Anterior cingulate cortex (tissue), 58 donors: ENCODE data around the gene RGS19.

Experiments
- DNase-seq, 58 donors: peaks; one replicate each; lab custom pipeline; 2025; lab: John Stamatoyannopoulos, UW

Gene RGS19

GRCh38 chr20:64078934-64079272, 415 bp downstream of the RGS19 start:
- DNase-seq: no peak

GRCh38 chr20:64077876-64078551, 1.3 kb downstream of the RGS19 start:
- DNase-seq: peak in 2 of 58 donors; percentile 26 to 27

- DNase-seq: no peak
Measured at GRCh38 chr20:64077541-64077875, 1.8 kb downstream of the RGS19 start.

DNA sequence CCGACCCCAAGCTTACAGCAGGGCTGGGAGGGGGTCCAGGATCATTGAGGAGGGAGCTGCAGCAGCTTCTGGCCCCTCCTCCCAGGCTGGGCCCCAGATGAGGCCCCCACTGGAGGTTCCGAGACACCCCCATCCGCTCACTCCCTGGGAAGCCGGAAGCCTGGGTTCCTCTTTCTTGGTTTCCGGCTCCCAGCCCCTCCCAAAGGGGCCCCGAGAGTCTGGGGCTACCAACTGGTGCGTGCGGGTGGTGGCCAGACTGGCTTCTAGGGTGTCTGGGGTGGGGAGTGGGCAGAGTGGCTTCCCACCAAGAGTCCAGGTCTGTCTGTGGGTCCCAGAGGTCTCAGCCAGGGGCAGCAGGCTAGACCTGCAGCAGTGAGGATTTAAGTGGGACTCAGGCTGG, 2.2 kb downstream of the RGS19 start:
- DNase-seq: peak in 7 of 58 donors; percentile 16 to 32 (median 22)

GRCh38 chr20:64076061-64076997, 3.0 kb downstream of the RGS19 start:
- no peak for DNase-seq

DNA sequence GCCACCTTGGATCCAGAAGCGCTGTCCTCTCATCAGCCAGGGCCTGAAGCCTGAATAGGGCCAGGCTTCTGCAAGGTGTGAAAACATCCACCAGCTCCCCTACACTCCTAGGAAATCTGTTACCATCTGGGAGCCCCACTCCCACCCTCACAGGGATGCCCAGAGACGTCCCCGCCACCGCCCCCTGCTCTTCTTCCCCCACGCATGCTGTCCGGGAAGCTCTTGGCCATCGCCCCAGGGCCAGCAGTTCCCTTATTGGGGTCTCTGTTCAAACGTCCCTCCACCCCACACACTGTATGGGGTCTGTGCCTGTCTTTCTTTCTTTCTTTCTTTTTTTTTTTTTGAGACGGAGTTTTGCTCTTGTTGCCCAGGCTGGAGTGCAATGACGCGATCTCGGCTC, 3.8 kb downstream of the RGS19 start:
- DNase-seq: no peak

GRCh38 chr20:64074963-64075362, 4.4 kb downstream of the RGS19 start:
- no peak for DNase-seq

GRCh38 chr20:64074184-64074789, 5.0 kb downstream of the RGS19 start:
- DNase-seq: no peak

GRCh38 chr20:64073476-64074183, 5.7 kb downstream of the RGS19 start:
- DNase-seq: no peak

DNA sequence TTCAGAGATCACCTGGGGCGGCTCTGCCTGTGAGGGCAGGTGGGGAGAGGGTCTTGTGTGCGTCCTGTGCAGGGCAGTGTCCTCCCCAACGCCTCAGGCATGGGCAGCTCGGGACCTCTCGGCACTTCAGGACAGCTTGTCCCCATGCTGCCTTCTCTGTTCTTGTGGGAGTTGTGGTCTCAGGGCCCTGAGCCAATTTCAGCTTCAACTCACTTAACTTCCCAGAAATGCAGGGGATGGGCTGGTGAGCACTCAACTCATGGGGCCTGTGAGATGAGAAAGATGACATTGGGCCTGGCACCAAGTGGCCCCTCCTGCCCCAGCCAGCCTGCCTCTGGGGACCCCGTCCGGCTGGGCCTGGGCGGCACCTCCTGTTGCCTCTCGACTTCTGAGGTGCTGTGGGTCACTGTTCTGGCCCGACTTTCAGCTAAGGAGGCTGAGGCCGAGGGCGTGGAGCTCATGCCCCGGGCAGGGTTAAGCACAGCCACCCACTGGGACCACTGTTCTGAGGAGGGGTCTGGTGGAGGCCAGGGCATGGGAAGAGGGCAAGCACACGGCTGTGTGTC, 6.7 kb downstream of the RGS19 start:
- DNase-seq: no peak

DNA sequence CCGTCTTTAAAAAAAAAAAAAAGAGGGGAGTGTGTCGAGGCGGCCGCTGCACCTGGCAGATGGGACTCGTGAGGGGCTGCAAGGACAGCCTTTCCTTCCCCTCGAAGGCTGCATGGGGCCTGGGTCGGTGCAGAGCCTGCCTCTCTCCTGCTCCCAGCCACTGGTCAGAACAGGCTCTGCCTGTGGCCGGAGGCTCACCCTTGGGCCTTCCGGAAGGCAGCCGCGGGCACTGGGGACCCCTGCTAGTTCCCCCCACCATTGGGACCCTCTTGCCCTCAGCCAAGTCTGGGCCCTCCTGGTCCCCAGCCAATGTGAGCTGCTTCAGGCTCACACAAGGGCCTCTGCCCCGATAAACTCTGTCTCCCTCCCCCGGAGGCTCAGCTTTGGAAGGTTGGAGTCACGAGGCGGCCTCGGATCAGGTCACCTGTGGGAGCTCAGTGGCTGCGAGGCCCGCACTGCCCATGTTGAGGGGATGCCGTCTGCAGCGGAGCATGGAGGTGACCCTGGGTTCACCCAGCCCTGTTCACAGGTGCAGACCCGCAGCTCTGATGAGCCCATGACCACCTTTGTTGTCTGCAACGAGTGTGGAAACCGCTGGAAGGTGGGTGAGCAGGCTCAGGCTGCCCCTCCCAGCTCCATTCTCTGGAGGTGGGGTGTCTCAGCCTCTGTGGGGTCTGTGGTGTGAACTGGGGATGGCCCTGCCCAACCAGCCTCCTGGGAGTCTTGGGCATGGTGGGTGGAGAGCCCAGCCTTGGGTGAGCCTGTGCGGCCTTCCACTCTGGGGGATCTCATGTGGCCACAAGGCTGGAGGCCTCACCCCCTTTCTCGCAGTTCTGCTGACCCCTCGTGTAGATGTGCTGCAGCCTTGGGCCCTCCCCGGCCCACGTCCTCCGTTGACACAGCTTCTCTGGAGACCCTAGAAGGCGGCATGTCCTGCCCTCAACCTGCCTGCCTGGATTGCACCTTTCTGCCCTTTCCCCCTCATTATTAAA, 7.7 kb downstream of the RGS19 start:
- DNase-seq: no peak

DNA sequence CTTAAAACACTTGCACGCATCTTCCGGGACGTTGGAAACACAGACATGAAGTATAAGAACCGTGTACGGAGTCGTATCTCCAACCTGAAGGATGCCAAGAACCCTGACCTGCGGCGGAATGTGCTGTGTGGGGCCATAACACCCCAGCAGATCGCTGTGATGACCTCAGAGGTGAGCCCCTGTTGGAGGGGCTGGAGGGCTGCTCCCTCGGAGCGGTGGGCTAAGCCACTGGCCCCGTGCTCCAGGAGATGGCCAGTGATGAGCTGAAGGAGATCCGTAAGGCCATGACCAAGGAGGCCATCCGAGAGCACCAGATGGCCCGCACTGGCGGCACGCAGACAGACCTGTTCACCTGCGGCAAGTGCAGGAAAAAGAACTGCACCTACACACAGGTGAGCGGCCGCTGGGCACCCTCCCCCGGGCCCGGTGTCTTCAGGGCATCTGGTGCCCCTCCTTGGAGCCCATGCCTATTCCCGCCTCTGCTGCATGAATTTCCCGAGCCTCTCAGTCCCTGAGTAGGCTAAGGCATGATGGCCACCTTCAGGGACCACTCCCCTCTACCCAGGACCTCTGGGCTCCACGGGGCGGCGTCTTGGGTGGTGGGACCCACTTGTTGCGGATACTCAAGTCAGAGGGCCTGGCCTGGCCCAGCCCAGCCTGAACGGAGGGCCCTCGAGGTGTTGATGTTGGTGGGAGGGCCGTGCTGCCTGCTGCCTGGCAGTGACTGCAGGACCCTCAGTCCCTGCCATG, 8.9 kb downstream of the RGS19 start:
- DNase-seq: no peak

DNA sequence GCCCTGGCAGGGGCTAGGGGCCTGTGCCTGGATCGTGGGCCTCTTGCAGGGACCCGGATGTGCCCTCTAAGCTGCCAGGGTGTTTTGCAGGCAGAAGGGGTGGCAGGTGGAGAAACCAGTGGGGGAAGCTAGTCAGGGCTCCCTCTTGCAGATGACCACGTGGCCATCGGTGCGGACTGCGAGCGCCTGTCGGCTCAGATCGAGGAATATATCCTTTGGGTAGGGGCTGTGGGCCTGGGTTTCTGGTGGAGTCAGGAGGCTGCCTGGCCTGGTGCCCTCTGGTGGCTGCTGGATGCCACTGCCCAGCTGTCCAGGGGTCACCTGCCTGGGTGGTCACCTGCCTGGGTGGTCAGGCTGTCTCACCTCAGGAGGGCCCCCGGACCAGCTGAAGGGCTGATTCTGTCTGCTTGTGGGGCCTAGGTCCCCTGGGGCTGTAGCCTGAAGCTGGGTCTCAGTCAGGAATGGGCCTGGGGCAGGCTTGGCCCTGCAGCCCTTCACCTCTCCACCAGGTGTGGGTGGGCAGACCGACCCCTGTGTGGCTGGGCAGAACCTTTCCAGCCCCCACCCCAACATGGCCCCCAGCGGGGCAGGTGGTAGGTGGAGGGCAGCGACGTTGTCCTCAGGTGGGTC, 9.6 kb downstream of the RGS19 start:
- DNase-seq: no peak

DNA sequence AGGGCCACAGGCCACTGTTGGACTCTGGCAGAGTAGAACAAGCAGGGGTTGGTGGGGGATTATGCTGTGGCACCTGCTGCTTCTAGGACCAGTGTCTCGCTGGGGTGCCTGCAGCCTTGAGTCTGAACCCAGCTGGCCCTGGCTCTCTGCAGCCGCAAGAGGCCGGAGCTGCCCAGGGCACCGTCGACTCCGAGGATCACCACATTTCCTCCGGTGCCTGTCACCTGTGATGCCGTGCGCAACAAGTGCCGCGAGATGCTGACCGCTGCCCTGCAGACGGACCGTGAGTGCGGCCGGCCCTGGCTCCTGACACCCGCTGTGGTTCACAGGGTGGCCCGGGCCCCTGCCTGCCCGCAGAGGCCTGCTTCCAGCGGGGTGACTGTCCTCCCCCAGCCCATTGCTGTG, 10.1 kb downstream of the RGS19 start:
- no peak for DNase-seq

- DNase-seq: no peak
Measured at GRCh38 chr20:64068386-64069208, 10.7 kb downstream of the RGS19 start.

DNA sequence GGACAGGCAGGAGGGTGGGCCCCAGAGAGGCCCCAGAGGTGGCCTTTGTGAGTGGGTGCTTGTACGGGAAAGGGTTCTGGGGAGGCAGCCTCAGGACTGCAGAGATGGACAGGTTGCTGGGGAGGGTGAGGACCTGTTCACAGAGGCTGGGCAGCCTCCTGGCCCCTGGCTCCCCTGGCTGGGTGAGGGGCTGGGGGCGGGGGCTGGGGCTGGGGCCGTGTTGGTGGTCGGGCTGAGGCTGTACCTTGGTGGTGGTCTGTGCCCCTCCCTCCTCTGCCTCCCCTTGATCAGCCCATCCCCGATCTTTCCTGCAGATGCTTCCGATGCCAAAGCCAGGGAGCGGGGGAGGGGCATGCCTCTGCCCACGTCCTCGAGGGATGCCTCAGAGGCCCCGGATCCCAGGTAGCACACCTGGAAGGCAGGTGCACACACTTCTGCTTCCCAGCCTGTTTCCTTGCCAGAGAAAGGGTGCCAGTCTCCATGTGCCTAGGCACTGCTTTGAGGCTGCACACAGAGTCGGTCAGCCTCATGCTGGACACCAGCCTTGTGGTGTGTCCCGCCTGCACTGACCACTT, 11.5 kb downstream of the RGS19 start:
- no peak for DNase-seq
